T-helper 22 cell (primary cell): ENCODE measurements around the gene LCORL.
"Not testable (repeated sequence)": the region's sequence is repeated elsewhere in the genome, so short reads cannot be mapped to it uniquely, and the experiment has no call there.

Source experiments
- DNase-seq: peaks from one replicate; pipeline ENCODE4 v3.0.0-alpha.2; 2020; ENCODE audit warnings: low read depth

Gene LCORL

DNA sequence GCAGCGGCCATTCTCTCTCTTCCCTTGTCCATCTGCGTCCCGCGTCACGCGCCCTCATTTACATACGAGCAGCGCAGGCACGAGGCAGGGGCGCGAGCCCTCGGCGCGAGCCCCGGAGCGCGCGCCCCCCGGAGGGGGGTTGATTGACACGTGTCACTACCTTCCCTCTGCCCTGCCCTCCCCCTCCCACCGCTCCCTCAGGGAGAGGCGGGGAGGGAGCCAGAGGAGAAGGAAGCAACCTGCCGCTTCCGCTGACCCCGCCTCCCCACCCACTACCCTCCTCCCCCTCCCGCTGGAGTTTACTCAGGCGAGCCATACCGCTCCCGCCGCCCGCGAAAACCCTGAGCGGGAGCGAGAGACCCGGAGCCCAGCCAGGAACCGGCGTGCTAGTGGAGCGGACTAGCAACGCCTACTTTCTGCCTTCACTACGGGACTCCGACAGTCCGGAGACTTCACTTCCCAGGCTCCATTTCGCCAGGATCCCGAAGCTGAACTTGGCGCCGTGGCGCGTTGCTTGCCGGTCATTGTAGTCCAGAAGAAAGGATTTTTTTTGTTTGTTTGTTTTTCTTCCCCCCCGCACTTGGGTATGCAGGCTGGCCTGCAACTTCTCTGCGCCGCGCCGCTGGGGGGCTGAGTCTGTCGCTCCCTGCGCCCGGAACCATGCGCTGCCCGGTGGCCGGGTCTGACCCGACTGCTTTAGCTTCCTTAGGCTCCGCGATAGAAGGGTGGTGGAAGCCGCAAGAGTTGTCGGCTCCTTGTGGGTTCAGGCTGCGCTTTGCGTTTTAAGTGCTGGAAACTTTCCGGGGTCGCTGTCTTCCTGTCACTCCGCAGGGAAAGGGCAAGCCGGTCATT is at the start of gene LCORL:
Gene LCORL, minus strand, starts transcription at position 36 of the 852 bp plus-strand sequence. Its CDS starts 4 bp downstream, at position 32.
- DNase-seq: peak; percentile 75

DNA sequence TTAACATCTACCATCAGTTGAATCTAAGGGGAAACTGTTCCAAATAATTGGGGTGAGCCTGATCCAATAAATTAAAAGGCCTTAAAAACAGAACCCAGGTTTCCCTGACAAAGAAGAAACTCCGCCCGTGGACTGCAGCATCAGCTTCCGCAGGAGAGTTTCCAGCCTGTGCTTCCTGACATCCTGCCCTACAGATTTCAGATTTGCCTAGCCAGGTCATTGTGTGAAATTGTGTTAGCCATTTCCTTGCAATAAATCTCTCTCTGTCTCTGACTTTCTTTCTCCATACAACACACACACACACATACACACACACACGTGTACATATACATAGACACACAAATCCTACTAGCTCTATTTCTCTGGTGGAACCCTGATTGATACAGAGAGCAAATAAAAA is 48.3 kb upstream of the LCORL start:
- DNase-seq: no peak

DNA sequence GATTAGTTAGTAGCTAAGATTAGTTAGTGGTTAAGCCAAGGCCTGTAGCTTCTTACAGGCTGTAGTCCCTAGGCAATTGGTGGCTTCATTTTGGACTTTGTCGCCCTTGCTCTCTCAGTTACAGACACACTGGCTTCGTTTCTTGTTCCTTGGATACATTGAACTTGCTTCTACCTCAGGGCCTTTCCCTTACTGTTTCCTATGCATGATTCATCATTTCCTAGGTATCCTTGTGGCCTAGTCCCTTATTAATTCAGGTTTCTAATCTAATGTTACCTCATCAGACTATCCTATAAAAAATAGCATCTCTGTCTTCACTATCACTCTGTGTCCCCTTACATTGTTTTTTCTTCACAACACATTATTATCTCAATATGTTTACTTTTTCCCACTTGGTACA is 45.5 kb upstream of the LCORL start:
- DNase-seq: no peak

DNA sequence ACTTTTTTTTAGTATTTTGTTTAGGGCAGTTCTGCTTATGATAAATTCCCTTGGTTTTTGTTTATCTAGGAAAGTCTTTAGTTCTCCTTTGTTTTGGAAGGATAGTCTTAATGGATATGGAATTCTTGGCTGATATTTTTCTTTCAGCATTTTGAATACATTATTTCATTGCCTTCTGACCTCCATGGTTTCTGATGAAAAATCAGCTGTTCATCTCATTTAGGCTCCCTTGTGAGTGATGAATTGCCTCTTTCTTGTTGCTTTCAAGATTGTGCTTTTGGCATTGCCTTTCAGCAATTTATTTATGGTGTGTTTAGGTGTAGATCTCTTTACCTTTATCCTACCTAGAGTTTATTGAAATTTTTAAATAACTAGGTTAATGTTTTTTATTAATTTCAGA is 41.5 kb upstream of the LCORL start:
- no peak for DNase-seq

DNA sequence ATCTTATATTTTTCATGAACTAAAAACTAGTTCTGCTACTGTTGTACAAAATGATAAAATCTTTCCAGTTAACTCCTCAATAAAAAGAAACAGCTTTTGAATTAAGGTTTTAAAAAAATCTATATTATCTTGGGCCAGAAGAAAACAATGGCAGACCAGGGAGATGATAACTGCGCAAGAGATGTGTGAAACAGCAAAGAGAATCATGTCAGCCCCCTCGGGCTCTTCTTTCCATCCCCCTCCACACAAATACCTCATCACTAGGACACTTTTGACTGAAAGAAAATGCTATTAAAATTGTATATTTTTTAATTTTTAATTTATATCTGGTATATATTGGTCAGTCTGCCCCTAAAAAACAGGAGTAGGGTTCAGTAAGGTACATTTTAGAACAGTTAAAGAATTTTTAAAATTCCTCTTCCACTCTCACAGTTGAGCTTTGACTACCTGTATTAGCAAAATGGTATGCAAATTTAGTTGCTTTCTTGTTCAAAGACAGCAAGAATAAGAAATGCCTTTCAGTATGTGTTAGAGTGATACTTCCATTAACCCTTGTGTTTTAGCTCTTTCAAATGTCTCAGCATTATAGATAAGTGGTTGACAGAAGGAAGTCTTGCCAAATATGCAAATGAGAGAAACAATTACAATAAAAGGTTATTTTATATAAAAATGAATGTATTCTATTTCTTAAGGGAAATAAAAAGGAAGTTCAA is 36.4 kb upstream of the LCORL start:
- DNase-seq: no peak

DNA sequence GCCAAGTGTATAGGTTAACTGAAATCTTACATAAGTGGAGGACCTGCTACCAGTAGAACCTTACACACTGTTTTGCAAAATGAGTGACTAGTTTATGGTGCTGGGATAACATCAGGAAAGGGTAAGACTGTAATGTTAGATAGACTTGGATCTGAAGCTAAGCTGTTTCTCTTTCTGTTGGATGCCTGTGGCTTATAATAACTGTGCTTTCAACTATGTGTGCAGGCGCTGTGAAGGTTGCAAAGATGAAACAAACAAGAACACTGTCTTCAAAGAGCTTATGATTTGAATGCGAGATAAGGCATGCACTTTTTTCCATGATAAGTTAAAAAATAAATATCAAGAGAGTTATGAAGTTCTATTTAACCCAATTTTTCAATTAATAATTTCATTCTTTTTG is 34.5 kb upstream of the LCORL start:
- DNase-seq: no peak

DNA sequence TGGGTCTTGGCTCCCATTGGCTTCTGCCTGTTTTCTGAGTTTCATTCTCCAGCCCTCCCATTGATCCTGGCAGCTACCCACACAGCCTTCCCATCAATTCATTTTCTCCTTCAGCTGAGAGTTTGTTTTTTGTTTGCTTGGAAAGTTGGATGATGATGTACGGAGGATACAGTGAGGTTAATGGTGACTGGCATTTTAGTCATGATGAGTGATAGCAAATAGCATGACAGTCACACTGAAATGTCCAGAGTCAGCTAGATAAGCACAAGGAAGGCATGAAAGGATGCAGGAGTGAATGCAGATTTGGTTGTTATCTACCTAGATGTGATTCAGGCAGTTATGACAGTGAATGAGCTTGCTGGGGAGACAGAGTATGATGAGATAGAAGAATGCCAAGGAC is 30.6 kb upstream of the LCORL start:
- no peak for DNase-seq

DNA sequence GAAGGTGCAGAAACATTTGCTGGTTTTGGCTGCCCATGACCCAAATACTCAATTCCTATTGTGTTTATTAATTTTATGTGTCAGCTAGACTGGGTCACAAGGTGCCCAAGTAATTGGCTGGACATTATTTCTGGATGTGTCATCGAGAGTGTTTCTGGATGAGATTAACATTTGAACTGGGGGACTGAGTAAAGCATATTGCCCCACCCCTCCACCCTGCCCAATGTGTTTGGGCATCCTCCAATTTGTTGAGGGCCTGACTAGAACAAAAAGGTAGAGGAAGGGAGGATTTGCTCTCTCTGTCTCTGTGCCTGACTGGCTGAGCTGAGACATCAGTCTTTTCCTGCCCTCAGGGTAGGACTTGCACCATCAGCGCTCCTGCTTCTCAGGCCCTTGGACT is 29.7 kb upstream of the LCORL start:
- no peak for DNase-seq

DNA sequence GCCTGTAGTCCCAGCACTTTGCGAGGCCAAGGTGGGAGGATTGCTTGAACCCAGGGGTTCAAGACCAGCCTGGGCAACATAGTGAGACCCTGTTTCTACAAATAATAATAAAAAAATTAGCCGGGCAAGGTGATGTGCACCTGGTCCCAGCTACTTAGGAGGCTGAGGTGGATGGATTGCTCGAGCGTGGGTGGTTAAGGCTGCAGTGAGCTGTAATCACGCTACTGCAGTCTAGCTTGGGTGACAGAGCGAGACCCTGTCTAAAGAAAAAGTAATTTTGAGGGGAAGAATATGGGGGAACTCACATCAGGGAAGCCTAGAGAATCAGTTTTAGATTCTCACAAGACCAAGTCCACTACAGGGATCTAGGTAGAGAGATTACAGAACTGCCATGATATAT is 28.9 kb upstream of the LCORL start:
- DNase-seq: no peak

DNA sequence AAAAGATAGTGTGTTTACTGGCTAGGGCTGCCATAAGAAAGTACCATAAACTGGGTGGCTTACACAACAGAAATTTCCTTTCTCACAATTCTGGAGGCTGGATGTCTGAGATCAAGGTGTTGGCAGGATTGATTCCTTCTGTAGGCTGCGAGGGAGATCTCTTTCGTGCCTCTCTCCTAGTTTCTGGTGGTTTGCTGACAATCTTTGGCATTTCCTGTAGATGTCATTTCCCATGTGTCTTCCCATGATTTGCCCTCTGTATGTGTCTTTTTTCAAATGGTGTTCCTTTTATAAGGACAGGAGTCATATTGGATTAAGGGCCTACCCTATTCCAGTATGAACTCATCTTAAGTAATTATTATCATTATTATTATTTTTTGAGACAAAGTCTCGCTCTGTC is 27.9 kb upstream of the LCORL start:
- DNase-seq: no peak

DNA sequence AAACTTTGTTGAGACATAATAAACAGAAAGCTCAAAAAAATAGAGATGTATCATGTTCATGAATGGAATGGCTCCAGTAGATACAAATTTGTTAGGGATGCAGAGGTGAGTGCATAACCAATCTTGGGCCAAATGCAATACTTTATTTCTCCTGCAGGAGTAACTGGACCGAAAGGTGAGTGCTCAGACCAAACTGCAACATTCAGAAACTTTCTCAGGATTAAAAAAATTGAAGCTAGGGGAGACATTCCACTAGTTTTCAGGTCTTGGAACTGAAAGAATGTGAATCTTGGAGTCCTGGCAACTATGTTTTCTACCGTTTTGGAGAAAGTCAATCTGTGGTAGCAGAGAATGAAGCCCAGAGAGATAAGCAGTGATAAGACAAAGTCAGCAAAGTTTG is 21.2 kb upstream of the LCORL start:
- DNase-seq: no peak

DNA sequence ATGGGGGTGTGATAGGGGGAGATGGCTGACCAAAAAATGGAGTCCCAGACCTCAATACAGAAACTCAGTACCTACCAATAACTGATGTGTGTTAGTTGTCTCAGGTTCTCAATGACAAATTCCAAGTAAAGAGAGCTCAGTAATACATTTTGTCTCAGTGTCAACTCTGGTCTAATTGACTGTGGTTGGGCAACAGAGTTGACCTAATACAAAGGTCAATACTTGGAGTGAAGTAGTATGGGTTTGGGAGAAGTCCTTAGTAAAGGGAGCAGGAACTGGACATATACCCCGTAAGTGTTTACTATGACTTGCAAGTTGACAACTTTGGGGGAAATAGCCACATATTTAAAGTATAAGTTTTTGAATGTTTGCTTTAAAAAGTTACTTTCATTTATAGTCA is 20.5 kb upstream of the LCORL start:
- DNase-seq: no peak

DNA sequence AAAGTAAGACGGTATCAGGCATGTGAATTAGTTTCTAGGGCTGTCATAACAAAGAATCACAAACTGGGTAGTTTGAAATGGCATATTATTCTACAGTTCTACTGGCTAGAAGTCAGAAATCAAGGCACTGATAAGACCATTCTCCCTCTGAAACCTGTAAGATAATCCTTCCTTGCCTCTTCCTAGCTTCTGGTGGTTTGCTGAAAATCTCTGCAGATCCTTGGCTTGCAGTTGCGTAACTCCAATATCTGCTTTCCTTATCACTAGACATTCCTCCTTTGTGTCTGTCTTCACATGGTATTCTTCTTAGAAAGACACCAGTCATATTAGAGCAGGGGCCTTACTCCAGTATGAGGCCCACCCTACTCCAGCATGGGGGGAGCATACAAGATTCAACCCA is 19.6 kb upstream of the LCORL start:
- no peak for DNase-seq

DNA sequence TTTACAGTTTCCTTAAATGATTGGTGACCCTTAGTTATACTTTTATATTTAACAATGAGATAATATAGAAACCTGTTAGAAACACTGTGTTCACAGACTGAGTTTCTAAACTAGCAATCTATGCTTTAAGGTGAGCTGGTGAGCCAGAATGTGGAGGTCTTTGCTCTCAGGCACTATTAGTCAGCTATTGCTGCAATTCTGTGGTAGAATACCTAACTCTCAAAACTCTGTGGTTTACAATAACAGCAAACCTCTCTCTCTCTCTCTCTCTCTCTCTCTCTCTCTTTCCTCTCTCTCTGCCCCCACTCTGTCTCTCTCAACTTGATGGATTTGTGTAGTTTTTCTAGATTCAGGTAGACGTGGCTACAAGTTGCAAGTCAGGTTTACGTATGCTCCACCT is 17.6 kb upstream of the LCORL start:
- no peak for DNase-seq

DNA sequence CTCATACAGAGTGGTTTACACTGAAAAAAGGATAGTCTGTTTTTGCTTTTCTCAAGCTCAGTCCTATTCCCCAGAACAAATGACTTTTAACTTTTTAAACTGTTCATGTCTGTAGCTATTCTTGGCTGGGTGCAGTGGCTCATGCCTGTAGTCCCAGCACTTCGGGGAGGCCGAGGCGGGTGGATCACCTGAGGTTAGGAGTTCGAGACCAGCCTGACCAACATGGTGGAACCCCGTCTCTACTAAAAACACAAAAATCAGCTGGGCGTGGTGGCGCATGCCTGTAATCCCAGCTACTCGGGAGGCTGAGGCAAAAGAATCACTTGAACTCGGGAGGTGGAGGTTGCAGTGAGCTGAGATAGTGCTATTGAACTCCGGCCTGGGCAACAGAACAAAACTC is 14.8 kb upstream of the LCORL start:
- DNase-seq: not testable (repeated sequence)

DNA sequence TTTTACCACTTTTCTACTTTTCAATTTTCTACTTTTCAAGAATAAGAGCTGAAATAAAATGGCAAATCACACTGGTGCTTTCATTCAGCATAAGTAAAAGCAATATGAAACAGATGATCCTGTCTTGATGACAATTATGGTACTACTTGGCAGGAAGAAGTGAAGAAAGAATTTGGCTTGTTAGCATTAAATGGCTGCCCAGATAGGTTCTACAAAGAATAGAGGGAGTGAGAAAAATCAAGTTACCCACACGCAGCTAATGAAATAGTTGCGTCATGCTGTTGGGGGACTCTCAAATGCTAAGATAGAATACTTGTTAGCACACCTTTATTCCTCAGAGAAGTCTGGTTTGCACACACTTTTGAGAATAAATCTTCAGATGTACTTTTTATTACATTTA is 12.5 kb upstream of the LCORL start:
- DNase-seq: no peak

DNA sequence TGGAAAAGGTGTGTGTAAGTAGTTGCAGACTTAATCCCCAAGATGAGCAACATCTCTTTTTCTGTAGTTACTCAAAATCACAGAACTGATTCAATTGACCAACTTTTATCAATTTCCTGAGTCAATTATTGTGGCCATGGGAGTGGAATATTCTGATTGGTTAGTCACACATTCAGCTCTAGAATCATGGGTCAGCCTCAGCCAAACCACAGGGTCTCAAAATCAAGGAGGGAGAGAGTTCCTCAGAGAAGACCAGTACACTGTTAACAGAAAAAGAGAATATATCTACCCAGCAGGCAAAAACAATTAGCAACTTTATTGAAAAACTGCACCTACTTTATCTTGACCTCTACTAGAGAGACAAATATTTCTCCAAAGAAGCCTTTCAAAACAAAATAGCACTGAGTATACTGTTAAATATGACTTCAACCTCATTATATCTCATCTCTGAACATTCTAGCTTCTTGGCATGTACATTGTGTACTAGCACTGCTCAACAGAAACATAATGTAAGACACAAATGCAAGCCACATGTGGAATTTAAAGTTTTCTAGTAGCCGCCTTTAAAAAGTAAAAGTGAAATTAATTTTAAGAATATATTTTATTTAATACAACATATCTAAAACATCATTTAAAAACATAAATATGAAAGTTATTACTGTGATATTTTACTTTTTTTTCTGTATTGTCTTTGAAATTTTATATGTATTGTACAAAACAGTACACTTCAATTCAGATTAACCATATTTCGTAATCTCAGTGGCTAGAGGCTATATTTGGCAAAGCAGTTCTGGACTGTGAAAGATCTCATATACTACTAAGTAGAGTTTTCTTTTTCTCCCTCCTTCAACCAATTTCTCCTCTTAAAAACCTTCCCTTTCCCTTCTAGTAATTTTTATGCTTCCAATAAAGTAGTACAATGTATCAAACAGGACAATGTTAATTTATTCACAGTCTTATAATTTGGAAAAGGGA is 11.8 kb upstream of the LCORL start:
- no peak for DNase-seq

DNA sequence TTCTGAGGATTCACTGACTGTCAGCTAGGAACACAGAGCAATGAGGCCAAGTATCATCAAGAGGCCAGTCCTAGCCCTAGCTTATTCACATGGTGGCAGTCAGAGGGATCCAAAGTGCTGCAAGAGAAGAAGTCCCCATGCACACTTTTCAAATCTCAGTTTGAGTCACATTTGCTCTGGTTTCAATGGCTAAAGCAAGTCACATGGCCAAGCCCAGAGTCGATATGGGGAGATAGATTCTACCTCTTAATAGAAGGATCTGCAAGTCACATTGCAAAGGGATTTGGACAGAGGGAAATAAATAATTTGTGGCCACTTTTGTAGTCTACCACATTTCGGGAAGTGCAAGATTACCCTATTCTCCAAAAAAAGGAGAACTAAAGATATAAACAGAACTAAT is 3.7 kb upstream of the LCORL start:
- DNase-seq: no peak

DNA sequence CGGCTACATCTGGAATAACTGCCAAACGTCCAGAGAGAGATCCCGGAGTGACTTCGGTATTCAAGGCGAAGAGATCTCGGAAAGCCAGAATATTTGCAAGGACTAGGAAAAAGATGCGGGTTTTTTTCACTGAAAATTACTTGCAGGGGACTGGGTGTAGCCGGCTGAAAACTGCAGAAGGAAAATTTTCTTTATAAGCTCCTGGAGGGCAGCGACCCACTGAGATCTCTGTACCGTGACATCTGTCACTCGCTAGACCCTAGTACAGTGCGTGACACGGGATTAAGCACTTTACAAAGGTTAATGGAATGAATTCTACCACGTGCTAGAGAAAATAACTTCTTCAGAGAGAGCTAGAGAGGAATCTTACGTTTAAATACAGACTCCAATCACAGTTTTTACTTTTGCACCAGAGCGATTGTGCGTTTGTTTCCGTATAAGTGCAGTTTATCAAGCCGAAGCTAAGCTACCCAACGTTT is 1.1 kb upstream of the LCORL start:
- DNase-seq: no peak

DNA sequence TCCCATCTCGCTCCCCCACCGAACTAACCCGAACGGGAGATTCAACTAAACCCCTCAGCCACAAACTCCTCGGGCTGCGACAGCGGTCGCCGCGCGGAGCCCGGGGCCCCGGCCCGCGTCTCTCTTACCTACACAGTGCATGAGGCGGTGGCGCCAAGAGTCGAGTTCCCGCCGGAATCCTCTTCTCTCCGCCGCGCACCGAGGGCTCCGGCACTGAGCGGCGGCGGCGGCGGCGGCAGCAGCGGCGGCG is 160 bp downstream of the LCORL start:
- no peak for DNase-seq

DNA sequence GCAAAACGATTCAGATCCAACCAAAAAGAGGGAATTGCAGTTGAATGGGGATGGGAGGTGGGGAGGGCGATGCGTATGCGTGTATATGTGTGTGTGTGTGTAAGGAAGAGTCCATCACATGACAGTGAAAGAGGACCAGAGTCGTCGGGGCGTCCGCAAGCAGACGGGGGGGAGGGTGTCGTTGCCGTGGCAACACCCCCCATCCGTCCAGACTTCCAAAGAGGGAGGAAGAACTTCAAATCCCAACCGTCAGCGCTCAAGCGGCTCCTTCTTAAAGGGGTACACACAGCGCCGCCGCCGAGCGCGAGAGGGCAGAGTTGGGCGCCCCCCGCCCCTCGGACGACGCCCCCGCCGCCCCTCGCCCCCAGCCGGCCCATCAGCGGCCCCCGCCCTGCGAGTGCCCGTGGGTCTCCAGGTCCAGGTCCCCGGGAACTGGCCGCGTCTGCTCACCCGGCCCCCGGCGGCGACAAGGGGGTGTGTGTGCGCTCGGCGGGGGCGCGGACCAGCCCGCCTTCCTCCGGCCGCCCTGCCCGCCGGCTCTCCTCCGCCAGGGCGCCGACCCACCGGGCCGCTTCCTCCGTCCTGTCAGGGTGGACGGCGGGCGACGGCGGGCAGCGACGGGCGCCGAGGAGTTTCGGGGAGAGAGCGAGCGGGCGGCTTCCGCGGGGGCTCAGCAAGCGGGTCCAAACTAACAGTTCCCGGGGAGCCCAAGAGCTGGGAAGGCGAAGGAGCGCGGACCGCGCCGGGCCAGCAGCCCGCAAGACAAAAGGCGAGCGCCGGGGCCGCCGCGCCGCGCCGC is 685 bp downstream of the LCORL start:
- peak; percentile 34 for DNase-seq

DNA sequence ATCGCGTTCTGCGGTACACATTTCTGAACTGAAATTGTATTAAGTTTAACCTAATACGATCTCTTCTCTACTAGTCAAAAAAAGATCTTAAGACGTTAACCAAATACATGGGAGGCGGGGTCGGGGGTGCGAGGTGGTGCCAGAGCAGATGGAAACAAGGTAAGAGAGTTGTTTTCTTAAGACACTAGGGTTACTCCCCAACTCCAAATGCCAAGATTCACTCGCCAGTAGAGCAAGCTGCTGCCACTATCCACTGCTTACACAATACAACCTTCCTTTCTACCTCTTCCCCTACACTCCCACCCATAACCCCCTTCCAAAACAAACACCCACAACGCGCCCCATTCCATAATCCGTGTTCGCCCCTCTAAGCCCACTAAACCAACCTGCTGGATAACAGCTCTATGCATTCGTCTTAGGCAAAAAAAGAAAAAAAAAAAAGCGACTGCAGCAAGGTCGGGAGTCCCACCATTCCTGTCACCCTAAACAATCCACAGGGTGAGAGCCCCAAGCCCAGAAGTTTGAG is 1.3 kb downstream of the LCORL start:
- no peak for DNase-seq
